Upper lobe of right lung (tissue), 1 donor: ENCODE measurements around the gene ELAVL3. TPM values are rescaled to one million over a fixed set of nuclear protein-coding genes. Genes with fewer than 3 reads are reported as not detected.

Source experiments
- ATAC-seq: fragments of 200-7000 bp; cut with Tn5 transposase; one replicate; pipeline ENCODE4 v1.9.1; 2020; ENCODE audit warnings: mild to moderate bottlenecking, moderate library complexity
- DNase-seq: peaks from one replicate; pipeline ENCODE4 v3.0.0-alpha.2; 2020
- H3K27ac ChIP-seq: fragments of 200-600 bp; one replicate; pipeline ENCODE4 v1.8.0; 2022
- H3K27me3 ChIP-seq: fragments of 200-600 bp; one replicate; pipeline ENCODE4 v1.8.0; 2022; ENCODE audit warnings: mild to moderate bottlenecking
- H3K36me3 ChIP-seq: fragments of 200-600 bp; one replicate; pipeline ENCODE4 v1.8.0; 2022
- H3K4me1 ChIP-seq: fragments of 200-600 bp; one replicate; pipeline ENCODE4 v1.8.0; 2022
- H3K4me3 ChIP-seq: fragments of 200-600 bp; one replicate; pipeline ENCODE4 v1.8.0; 2022; ENCODE audit warnings: mild to moderate bottlenecking
- H3K9me3 ChIP-seq: fragments of 200-600 bp; one replicate; pipeline ENCODE4 v1.8.0; 2022
- CTCF ChIP-seq: fragments of 200-600 bp; IDR thresholded peaks from one replicate; pipeline ENCODE4 v1.8.0; 2022; ENCODE audit warnings: antibody characterized with exemption
- intact Hi-C: fragments of 100-400 bp; cut with DNase I; formaldehyde crosslinking; loops from one replicate; pipeline ENCODE4 v1.11.0; 2022
- total RNA-seq: library from RNA; stranded (reverse); fragmentation: NEBNext Ultra II Directional; extraction: Animal tissue kit (Norgen Biotek cat#: 25700); gene quantifications from one replicate; pipeline ENCODE4 v1.2.1, GENCODE V29; 2021
- donor health status: DM: no; HTN: yes; CAD: no; lungs with severe emphysema.

ELAVL3 gene
- total RNA-seq, 1 donor from 2014 or later, result not detected

- Histone ChIP-seq H3K9me3 (no peaks in the 10 kb centered on the region), H3K36me3 (no peaks in the 10 kb centered on the region), H3K4me1 (peaks cover 11% of the 10 kb centered on the region), H3K27me3 (peaks cover 16% of the 10 kb centered on the region), H3K27ac (no peak overlapping the region), H3K4me3 (no peak overlapping the region)
- no peak for TF ChIP-seq CTCF
- intact Hi-C loops, result no loop called here
- no peak for ATAC-seq
- no peak for DNase-seq
These were observed 54.2 kb downstream of the ELAVL3 start for GRCh38 chr19:11426656-11427055.

GRCh38 chr19:11425719-11426457 lies 55.0 kb downstream of the ELAVL3 start:
- TF ChIP-seq CTCF, result no peak
- Histone ChIP-seq H3K27me3 (peaks cover 20% of the 10 kb centered on the region), H3K9me3 (no peaks in the 10 kb centered on the region), H3K4me3 (no peak overlapping the region), H3K27ac (no peak overlapping the region), H3K4me1 (peaks cover 19% of the 10 kb centered on the region), H3K36me3 (no peaks in the 10 kb centered on the region)
- no peak for DNase-seq
- intact Hi-C loops, result no loop called here
- no peak for ATAC-seq

GRCh38 chr19:11423791-11424181 lies 57.1 kb downstream of the ELAVL3 start:
- Histone ChIP-seq H3K9me3 (no peaks in the 10 kb centered on the region), H3K4me3 (no peak overlapping the region), H3K27me3 (peaks cover 27% of the 10 kb centered on the region), H3K4me1 (peaks cover 33% of the 10 kb centered on the region), H3K27ac (no peak overlapping the region), H3K36me3 (no peaks in the 10 kb centered on the region)
- no peak for TF ChIP-seq CTCF
- intact Hi-C loops, result no loop called here
- DNase-seq, result no peak
- no peak for ATAC-seq

GRCh38 chr19:11423164-11423790 lies 57.6 kb downstream of the ELAVL3 start:
- ATAC-seq, result no peak
- no peak overlapping the region for H3K27ac ChIP-seq
- peaks cover 33% of the 10 kb centered on the region for H3K4me1 ChIP-seq
- no peaks in the 10 kb centered on the region for H3K36me3 ChIP-seq
- no peaks in the 10 kb centered on the region for H3K9me3 ChIP-seq
- no peak overlapping the region for H3K4me3 ChIP-seq
- DNase-seq, result no peak
- intact Hi-C loops, result no loop called here
- TF ChIP-seq CTCF, result no peak
- H3K27me3 ChIP-seq, result peaks cover 27% of the 10 kb centered on the region

GRCh38 chr19:11422163-11423065 lies 58.4 kb downstream of the ELAVL3 start:
- Histone ChIP-seq H3K4me3 (peak overlapping the region; percentile 39), H3K4me1 (peaks cover 33% of the 10 kb centered on the region), H3K27me3 (peaks cover 27% of the 10 kb centered on the region), H3K36me3 (no peaks in the 10 kb centered on the region), H3K9me3 (no peaks in the 10 kb centered on the region), H3K27ac (peak overlapping the region; percentile 42)
- DNase-seq (peak; percentile 94), ATAC-seq (peak; percentile 87)
- intact Hi-C loops, result no loop called here
- TF ChIP-seq CTCF, result no peak
